ENCODE data around the gene LRP11. TPM values are rescaled to one million over a fixed set of nuclear protein-coding genes. Genes with fewer than 3 reads are reported as not detected.

Gene LRP11
- total RNA-seq, 1 experiment from 2014 or later: 14.8 TPM

GRCh38 chr6:149884617-149885016, 20.5 kb upstream of the LRP11 start:
- no peak overlapping the region for H3K27ac ChIP-seq (ENCODE audit: insufficient read length, low read depth, low read length)
- no peak overlapping the region for H2AFZ ChIP-seq (ENCODE audit: low read length)
- no peaks in the 10 kb centered on the region for H4K20me1 ChIP-seq (ENCODE audit: control insufficient read depth, insufficient read depth, insufficient read length)
- H2AK5ac ChIP-seq (ENCODE audit: insufficient read length, low read length): no peak overlapping the region
- no peak for DNase-seq
- Mint-ChIP-seq H3K4me3 (no peak overlapping the region; a peak in 1 of 5 replicates), H3K27me3 (ENCODE audit: low read depth) (peaks cover 54% of the 10 kb centered on the region), H3K9me3 (no peaks in the 10 kb centered on the region), H3K27ac (no peak overlapping the region), H3K4me1 (peaks cover 2 to 6% of the 10 kb centered on the region in 2 experiments; a peak in 2 of 4 replicates), H3K36me3 (ENCODE audit: insufficient read depth in 1 of 3, low read depth in 3 of 3) (no peaks in the 10 kb centered on the region)
- H3K4me2 ChIP-seq (ENCODE audit: insufficient read depth, insufficient read length, low read length): no peak overlapping the region
- H3K56ac ChIP-seq (ENCODE audit: insufficient read length, low read depth, low read length): no peak overlapping the region
- no peak overlapping the region for H4K8ac ChIP-seq (replicated peaks; ENCODE audit: insufficient read length, low read depth, low read length)
- no peaks in the 10 kb centered on the region for H3K23me2 ChIP-seq (ENCODE audit: insufficient read length, low read depth, low read length, poor library complexity, severe bottlenecking)
- H3K9me3 ChIP-seq (ENCODE audit: control insufficient read depth, low read depth, low read length): no peaks in the 10 kb centered on the region
- H4K91ac ChIP-seq (ENCODE audit: insufficient read length, low read depth, low read length): no peak overlapping the region
- no peaks in the 10 kb centered on the region for H3K79me2 ChIP-seq (ENCODE audit: insufficient read depth, low read length)
- TF ChIP-seq CTCF (conservative IDR thresholded peaks at IDR 0.05): no peak; the same call in 2 of the 3 replicates
- no peak overlapping the region for H3K4ac ChIP-seq (ENCODE audit: low read depth, low read length)
- H3K27me3 ChIP-seq (ENCODE audit: insufficient read depth, low read length): no peaks in the 10 kb centered on the region
- no CpG with 5 or more reads among the region's 7 CpGs for WGBS (ENCODE audit: extremely low coverage, insufficient read length, low lambda C conversion rate)
- no peak overlapping the region for H3K23ac ChIP-seq (ENCODE audit: insufficient read length, low read depth, low read length)
- no peak overlapping the region for H3K9ac ChIP-seq (ENCODE audit: extremely low read depth, insufficient read length, low read length)
- no peak overlapping the region for H4K5ac ChIP-seq (ENCODE audit: insufficient read length, low read depth, low read length)
- H3K4me1 ChIP-seq (ENCODE audit: insufficient read depth, low read length): no peaks in the 10 kb centered on the region
- no peak overlapping the region for H2BK20ac ChIP-seq (ENCODE audit: low read depth, low read length, poor library complexity, severe bottlenecking)
- H2BK5ac ChIP-seq (ENCODE audit: insufficient read length, low read length): no peak overlapping the region
- no peak overlapping the region for H3K18ac ChIP-seq (ENCODE audit: insufficient read length, low read depth, low read length)
- H3K79me1 ChIP-seq (ENCODE audit: insufficient read depth, low read depth, low read length, poor library complexity, severe bottlenecking): no peaks in the 10 kb centered on the region
- no peak overlapping the region for H2BK15ac ChIP-seq (ENCODE audit: low read depth, low read length)
- no peak overlapping the region for H3K14ac ChIP-seq (ENCODE audit: insufficient read depth, low read length)
- H2BK12ac ChIP-seq (ENCODE audit: insufficient read length, low read depth, low read length): no peak overlapping the region
- H2BK120ac ChIP-seq (ENCODE audit: low read depth, low read length, poor library complexity, severe bottlenecking): no peak overlapping the region
- H3T11ph ChIP-seq (ENCODE audit: low read length): no peak overlapping the region

Data from H9 (cell line).